ENCODE measurements around the gene EGF. TPM values are rescaled to one million over a fixed set of nuclear protein-coding genes. Genes with fewer than 3 reads are reported as not detected.

The EGF gene
- total RNA-seq, 1 donor from 2014 or later, result 24.5 TPM

- peaks cover 0 to 3% (median 0%) of the 10 kb centered on the region in 3 donors for H3K4me1 ChIP-seq (ENCODE audit: control insufficient read depth in 3 of 3, insufficient read depth in 3 of 3, low read length in 3 of 3)
- no peak overlapping the region for H3K9ac ChIP-seq (ENCODE audit: low read depth in 1 of 3, low read length in 3 of 3)
- no peaks in the 10 kb centered on the region for H3K36me3 ChIP-seq (ENCODE audit: control insufficient read depth in 3 of 3, insufficient read depth in 3 of 3, low read length in 3 of 3)
- H3K9me3 ChIP-seq (ENCODE audit: control insufficient read depth in 3 of 3, low read length in 3 of 3), result no peaks in the 10 kb centered on the region
- H3K27me3 ChIP-seq (ENCODE audit: control insufficient read depth in 3 of 3, insufficient read depth in 3 of 3, low read length in 3 of 3), result no peaks in the 10 kb centered on the region
- no peak overlapping the region for H3K4me3 ChIP-seq (ENCODE audit: low read length in 3 of 3)
- H3K27ac ChIP-seq (ENCODE audit: low read depth, low read length), result no peak overlapping the region
Observed at GRCh38 chr4:110041735-110042134, 129.1 kb downstream of the EGF start.

GRCh38 chr4:110042545-110043517, 130.1 kb downstream of the EGF start:
- no peaks in the 10 kb centered on the region for H3K27me3 ChIP-seq (ENCODE audit: control insufficient read depth in 3 of 3, insufficient read depth in 3 of 3, low read length in 3 of 3)
- H3K36me3 ChIP-seq (ENCODE audit: control insufficient read depth in 3 of 3, insufficient read depth in 3 of 3, low read length in 3 of 3), result no peaks in the 10 kb centered on the region
- H3K27ac ChIP-seq (ENCODE audit: low read depth, low read length), result no peak overlapping the region
- no peak overlapping the region for H3K4me3 ChIP-seq (ENCODE audit: low read length in 3 of 3)
- no peak overlapping the region for H3K9ac ChIP-seq (ENCODE audit: low read depth in 1 of 3, low read length in 3 of 3)
- peaks cover 0 to 3% (median 0%) of the 10 kb centered on the region in 3 donors for H3K4me1 ChIP-seq (ENCODE audit: control insufficient read depth in 3 of 3, insufficient read depth in 3 of 3, low read length in 3 of 3)
- no peaks in the 10 kb centered on the region for H3K9me3 ChIP-seq (ENCODE audit: control insufficient read depth in 3 of 3, low read length in 3 of 3)

DNA sequence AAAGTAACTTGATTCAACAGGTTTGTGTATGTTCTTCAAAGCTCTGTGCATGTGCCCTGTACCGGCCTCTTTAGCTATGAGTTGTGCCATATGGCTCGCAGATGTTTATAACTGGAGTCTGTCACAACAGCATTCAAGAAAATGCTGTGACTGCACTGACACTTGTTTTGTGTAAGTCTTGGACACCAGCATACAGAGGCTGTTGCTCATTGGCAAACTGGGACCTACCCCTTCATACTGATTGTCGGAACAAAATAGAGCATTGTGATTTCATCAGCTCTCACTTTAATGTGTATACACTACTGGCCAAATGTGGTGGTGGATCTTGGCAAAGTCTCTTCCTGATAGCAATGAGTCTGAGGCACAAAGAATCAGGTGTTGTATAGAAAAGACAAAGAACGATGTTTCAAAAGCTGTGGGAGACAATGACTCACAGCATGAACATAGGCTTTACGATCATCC, 133.9 kb downstream of the EGF start:
- no peak overlapping the region for H3K4me3 ChIP-seq (ENCODE audit: low read length in 3 of 3)
- H3K36me3 ChIP-seq (ENCODE audit: control insufficient read depth in 3 of 3, insufficient read depth in 3 of 3, low read length in 3 of 3), result no peaks in the 10 kb centered on the region
- H3K27me3 ChIP-seq (ENCODE audit: control insufficient read depth in 3 of 3, insufficient read depth in 3 of 3, low read length in 3 of 3), result no peaks in the 10 kb centered on the region
- no peak overlapping the region for H3K9ac ChIP-seq (ENCODE audit: low read depth in 1 of 3, low read length in 3 of 3)
- H3K4me1 ChIP-seq (ENCODE audit: control insufficient read depth in 3 of 3, insufficient read depth in 3 of 3, low read length in 3 of 3), result peaks cover 0 to 3% (median 0%) of the 10 kb centered on the region in 3 donors
- H3K9me3 ChIP-seq (ENCODE audit: control insufficient read depth in 3 of 3, low read length in 3 of 3), result no peaks in the 10 kb centered on the region
- H3K27ac ChIP-seq (ENCODE audit: low read depth, low read length), result no peak overlapping the region

GRCh38 chr4:110049951-110050925, 137.6 kb downstream of the EGF start:
- Histone ChIP-seq H3K9me3 (ENCODE audit: control insufficient read depth in 3 of 3, low read length in 3 of 3) (no peaks in the 10 kb centered on the region), H3K9ac (ENCODE audit: low read depth in 1 of 3, low read length in 3 of 3) (no peak overlapping the region), H3K4me1 (ENCODE audit: control insufficient read depth in 3 of 3, insufficient read depth in 3 of 3, low read length in 3 of 3) (no peaks in the 10 kb centered on the region)

DNA sequence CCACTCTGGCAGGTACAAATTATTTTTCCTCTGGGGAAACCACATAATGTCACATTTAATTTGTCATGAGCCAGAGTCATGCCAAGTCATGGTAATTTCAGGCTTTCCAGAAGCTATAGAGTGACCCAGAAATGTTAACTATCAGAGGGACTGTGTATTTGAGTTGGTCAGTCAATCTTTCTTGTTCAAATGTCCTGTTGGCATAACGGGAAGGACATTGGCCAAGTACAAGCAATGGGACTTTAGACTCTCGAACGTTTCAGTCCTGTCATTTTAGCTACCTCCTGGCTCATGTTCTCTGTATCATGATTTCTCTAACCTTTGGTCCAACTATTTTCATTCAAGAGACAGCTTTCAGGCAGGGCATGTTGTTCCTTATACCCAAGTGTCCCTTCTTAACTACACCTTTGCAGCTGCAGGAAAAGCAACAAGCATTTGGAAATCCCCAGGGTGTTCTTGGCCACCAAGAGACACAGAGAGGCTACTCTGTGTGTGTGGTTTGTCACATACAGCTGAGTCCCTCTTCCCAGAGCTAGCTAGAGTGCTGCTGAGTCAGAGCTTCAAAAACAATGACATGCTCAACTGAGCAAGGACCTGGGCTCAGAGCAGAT, 142.6 kb downstream of the EGF start:
- H3K36me3 ChIP-seq (ENCODE audit: control insufficient read depth in 3 of 3, insufficient read depth in 3 of 3, low read length in 3 of 3), result no peaks in the 10 kb centered on the region
- H3K27ac ChIP-seq (ENCODE audit: low read depth, low read length), result no peak overlapping the region
- no peaks in the 10 kb centered on the region for H3K27me3 ChIP-seq (ENCODE audit: control insufficient read depth in 3 of 3, insufficient read depth in 3 of 3, low read length in 3 of 3)
- H3K9me3 ChIP-seq (ENCODE audit: control insufficient read depth in 3 of 3, low read length in 3 of 3), result no peaks in the 10 kb centered on the region
- no peak overlapping the region for H3K9ac ChIP-seq (ENCODE audit: low read depth in 1 of 3, low read length in 3 of 3)
- H3K4me1 ChIP-seq (ENCODE audit: control insufficient read depth in 3 of 3, insufficient read depth in 3 of 3, low read length in 3 of 3), result no peaks in the 10 kb centered on the region
- H3K4me3 ChIP-seq (ENCODE audit: low read length in 3 of 3), result no peak overlapping the region

More at GRCh38 chr4:110049951-110050925, 137.6 kb downstream of the EGF start:
- no peak overlapping the region for H3K4me3 ChIP-seq (ENCODE audit: low read length in 3 of 3)
- no peaks in the 10 kb centered on the region for H3K36me3 ChIP-seq (ENCODE audit: control insufficient read depth in 3 of 3, insufficient read depth in 3 of 3, low read length in 3 of 3)
- no peak overlapping the region for H3K27ac ChIP-seq (ENCODE audit: low read depth, low read length)
- no peaks in the 10 kb centered on the region for H3K27me3 ChIP-seq (ENCODE audit: control insufficient read depth in 3 of 3, insufficient read depth in 3 of 3, low read length in 3 of 3)

- Histone ChIP-seq H3K9ac (ENCODE audit: low read depth in 1 of 3, low read length in 3 of 3) (no peak overlapping the region), H3K9me3 (ENCODE audit: control insufficient read depth in 3 of 3, low read length in 3 of 3) (no peaks in the 10 kb centered on the region), H3K4me1 (ENCODE audit: control insufficient read depth in 3 of 3, insufficient read depth in 3 of 3, low read length in 3 of 3) (no peaks in the 10 kb centered on the region), H3K4me3 (ENCODE audit: low read length in 3 of 3) (no peak overlapping the region), H3K27me3 (ENCODE audit: control insufficient read depth in 3 of 3, insufficient read depth in 3 of 3, low read length in 3 of 3) (no peaks in the 10 kb centered on the region), H3K27ac (ENCODE audit: low read depth, low read length) (no peak overlapping the region), H3K36me3 (ENCODE audit: control insufficient read depth in 3 of 3, insufficient read depth in 3 of 3, low read length in 3 of 3) (no peaks in the 10 kb centered on the region)
Observed at GRCh38 chr4:110058677-110059076, 146.0 kb downstream of the EGF start.

- H3K27me3 ChIP-seq (ENCODE audit: control insufficient read depth in 3 of 3, insufficient read depth in 3 of 3, low read length in 3 of 3), result no peaks in the 10 kb centered on the region
- no peak overlapping the region for H3K9ac ChIP-seq (ENCODE audit: low read depth in 1 of 3, low read length in 3 of 3)
- no peaks in the 10 kb centered on the region for H3K9me3 ChIP-seq (ENCODE audit: control insufficient read depth in 3 of 3, low read length in 3 of 3)
- no peak overlapping the region for H3K4me3 ChIP-seq (ENCODE audit: low read length in 3 of 3)
- no peaks in the 10 kb centered on the region for H3K4me1 ChIP-seq (ENCODE audit: control insufficient read depth in 3 of 3, insufficient read depth in 3 of 3, low read length in 3 of 3)
- no peaks in the 10 kb centered on the region for H3K36me3 ChIP-seq (ENCODE audit: control insufficient read depth in 3 of 3, insufficient read depth in 3 of 3, low read length in 3 of 3)
- H3K27ac ChIP-seq (ENCODE audit: low read depth, low read length), result no peak overlapping the region
Observed at GRCh38 chr4:110059556-110060191, 147.0 kb downstream of the EGF start.

DNA sequence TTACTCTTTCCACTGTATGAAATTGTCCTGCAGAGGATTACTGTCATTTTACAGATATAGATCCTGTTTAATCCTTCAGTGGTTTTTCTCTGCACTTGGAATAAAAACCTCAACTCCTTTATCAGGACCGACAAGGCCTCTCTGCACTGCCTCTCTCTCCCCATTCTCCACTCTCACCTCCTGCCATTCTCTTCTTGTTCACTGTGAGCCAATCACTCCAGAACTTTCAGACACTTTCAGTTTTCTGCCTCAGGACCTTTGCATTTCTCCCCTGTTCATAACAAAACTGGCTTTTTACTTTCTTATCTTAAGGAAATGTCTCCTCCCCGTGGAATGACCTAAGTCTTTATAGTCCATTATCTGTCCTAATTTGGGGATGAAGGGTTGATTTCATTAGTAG, 148.4 kb downstream of the EGF start:
- Histone ChIP-seq H3K4me3 (ENCODE audit: low read length in 3 of 3) (no peak overlapping the region), H3K9me3 (ENCODE audit: control insufficient read depth in 3 of 3, low read length in 3 of 3) (no peaks in the 10 kb centered on the region), H3K4me1 (ENCODE audit: control insufficient read depth in 3 of 3, insufficient read depth in 3 of 3, low read length in 3 of 3) (no peaks in the 10 kb centered on the region), H3K9ac (ENCODE audit: low read depth in 1 of 3, low read length in 3 of 3) (no peak overlapping the region), H3K36me3 (ENCODE audit: control insufficient read depth in 3 of 3, insufficient read depth in 3 of 3, low read length in 3 of 3) (no peaks in the 10 kb centered on the region), H3K27me3 (ENCODE audit: control insufficient read depth in 3 of 3, insufficient read depth in 3 of 3, low read length in 3 of 3) (no peaks in the 10 kb centered on the region), H3K27ac (ENCODE audit: low read depth, low read length) (no peak overlapping the region)

Data from skeletal muscle tissue (tissue), 4 donors.